Progenitor cell of endocrine pancreas (in vitro differentiated cells): Measurements from ENCODE around the gene FGD5. TPM values are rescaled to one million over a fixed set of nuclear protein-coding genes. Genes with fewer than 3 reads are reported as not detected.
A peak's percentile ranks its signal among the peaks of the same experiment; 100 is the strongest.

Experiments
- DNase-seq: peaks from one replicate; pipeline ENCODE4 v3.0.0; 2021; ENCODE audit warnings: low spot score; ENCODE audit not compliant: unreplicated experiment
- H3K27ac Mint-ChIP-seq: 2 replicates; pipeline ENCODE4 v1.8.0; 2021; ENCODE audit warnings: mild to moderate bottlenecking, moderate library complexity, mixed read lengths
- H3K27me3 Mint-ChIP-seq: 2 replicates; pipeline ENCODE4 v1.8.0; 2021; ENCODE audit warnings: mixed read lengths
- H3K36me3 Mint-ChIP-seq: 2 replicates; pipeline ENCODE4 v1.8.0; 2022; ENCODE audit warnings: mixed read lengths; ENCODE audit not compliant: insufficient read depth
- H3K4me1 Mint-ChIP-seq: 2 replicates; pipeline ENCODE4 v1.8.0; 2021; ENCODE audit warnings: low read depth, mixed read lengths
- H3K4me3 Mint-ChIP-seq: 2 replicates; pipeline ENCODE4 v1.8.0; 2021; ENCODE audit warnings: low read depth, mild to moderate bottlenecking, moderate library complexity, mixed read lengths
- H3K9me3 Mint-ChIP-seq: 2 replicates; pipeline ENCODE4 v1.8.0; 2021; ENCODE audit warnings: low read depth, mixed read lengths
- total RNA-seq: library from RNA; stranded (reverse); gene quantifications from 2 replicates; pipeline ENCODE4 v1.2.1, GENCODE V29; 2021
- TF ChIP-seq, protein P1 (sequence below): fragments of 200-600 bp; sonication (generic); IDR thresholded peaks from one replicate; pipeline ENCODE4 v1.5.0; 2021; ENCODE audit warnings: antibody characterized with exemption, mild to moderate bottlenecking; ENCODE audit not compliant: unreplicated experiment

Gene FGD5
- total RNA-seq, 1 donor from 2014 or later = 0.17 TPM

GRCh38 chr3:14969671-14970070, 150.9 kb downstream of the FGD5 start:
- DNase-seq = no peak
- no peak overlapping the region for H3K4me3 Mint-ChIP-seq
- no peaks in the 10 kb centered on the region for H3K4me1 Mint-ChIP-seq
- no peak overlapping the region for H3K27ac Mint-ChIP-seq
- no peaks in the 10 kb centered on the region for H3K27me3 Mint-ChIP-seq
- TF ChIP-seq, protein P1, sequence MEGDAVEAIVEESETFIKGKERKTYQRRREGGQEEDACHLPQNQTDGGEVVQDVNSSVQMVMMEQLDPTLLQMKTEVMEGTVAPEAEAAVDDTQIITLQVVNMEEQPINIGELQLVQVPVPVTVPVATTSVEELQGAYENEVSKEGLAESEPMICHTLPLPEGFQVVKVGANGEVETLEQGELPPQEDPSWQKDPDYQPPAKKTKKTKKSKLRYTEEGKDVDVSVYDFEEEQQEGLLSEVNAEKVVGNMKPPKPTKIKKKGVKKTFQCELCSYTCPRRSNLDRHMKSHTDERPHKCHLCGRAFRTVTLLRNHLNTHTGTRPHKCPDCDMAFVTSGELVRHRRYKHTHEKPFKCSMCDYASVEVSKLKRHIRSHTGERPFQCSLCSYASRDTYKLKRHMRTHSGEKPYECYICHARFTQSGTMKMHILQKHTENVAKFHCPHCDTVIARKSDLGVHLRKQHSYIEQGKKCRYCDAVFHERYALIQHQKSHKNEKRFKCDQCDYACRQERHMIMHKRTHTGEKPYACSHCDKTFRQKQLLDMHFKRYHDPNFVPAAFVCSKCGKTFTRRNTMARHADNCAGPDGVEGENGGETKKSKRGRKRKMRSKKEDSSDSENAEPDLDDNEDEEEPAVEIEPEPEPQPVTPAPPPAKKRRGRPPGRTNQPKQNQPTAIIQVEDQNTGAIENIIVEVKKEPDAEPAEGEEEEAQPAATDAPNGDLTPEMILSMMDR = no peak
- H3K9me3 Mint-ChIP-seq = peaks cover 17% of the 10 kb centered on the region
- H3K36me3 Mint-ChIP-seq = peaks cover 51% of the 10 kb centered on the region

DNA sequence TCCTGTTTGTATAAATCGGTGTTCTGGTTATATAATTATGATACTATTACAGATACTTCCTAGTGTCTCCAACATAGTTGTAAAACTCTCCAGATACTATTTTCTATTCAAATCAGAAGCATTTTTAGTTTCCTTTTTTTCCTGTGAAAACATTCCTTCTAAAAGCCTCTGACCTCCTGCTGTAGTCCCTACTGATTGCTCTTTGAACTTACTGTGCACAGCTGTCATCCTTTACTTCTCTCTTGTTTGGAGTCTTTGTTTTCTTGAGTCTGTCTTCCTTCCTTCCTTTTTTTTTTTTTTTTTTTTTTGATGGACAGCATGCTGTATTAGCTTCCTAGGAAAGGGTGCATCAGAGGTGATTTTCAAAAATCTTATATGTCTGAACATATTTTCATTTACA, 157.6 kb downstream of the FGD5 start:
- TF ChIP-seq, protein P1 = no peak
- Mint-ChIP-seq H3K4me1 (no peaks in the 10 kb centered on the region), H3K27ac (peak overlapping the region; percentile 51), H3K9me3 (peaks cover 12% of the 10 kb centered on the region), H3K27me3 (no peaks in the 10 kb centered on the region), H3K4me3 (no peak overlapping the region), H3K36me3 (peaks cover 37% of the 10 kb centered on the region)
- no peak for DNase-seq

DNA sequence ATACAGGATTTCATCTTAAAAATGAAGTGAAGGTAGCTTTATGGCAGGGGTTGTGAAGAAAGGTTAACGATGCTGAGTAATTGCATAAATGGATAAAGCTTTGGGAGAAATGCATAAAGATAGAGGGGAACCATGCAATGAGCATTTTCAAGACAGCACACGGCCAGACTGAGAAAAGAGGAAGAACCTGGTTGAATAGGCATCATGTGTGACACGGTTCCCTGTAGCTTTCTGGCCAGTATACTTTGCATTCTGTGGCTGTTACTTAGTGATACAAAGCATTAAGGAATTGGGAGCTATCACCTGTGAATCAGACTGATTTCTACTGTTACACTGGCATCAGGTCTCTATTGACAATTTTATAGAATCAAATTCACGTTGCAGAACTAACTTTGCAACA, 161.9 kb downstream of the FGD5 start:
- peaks cover 8% of the 10 kb centered on the region for H3K9me3 Mint-ChIP-seq
- no peaks in the 10 kb centered on the region for H3K4me1 Mint-ChIP-seq
- H3K36me3 Mint-ChIP-seq = peaks cover 19% of the 10 kb centered on the region
- no peaks in the 10 kb centered on the region for H3K27me3 Mint-ChIP-seq
- no peak overlapping the region for H3K4me3 Mint-ChIP-seq
- no peak overlapping the region for H3K27ac Mint-ChIP-seq
- DNase-seq = no peak
- TF ChIP-seq, protein P1 = no peak

Other genes with a start within 250 kb of the FGD5 start
- gene CCDC174, start 167.2 kb upstream of the FGD5 start, total RNA-seq = 25.7 and 25.8 TPM in 2 replicates
- 0.13 and 0.19 TPM in 2 replicates for gene C3orf20, start 143.8 kb upstream of the FGD5 start, total RNA-seq
- gene NR2C2, start 128.6 kb downstream of the FGD5 start, total RNA-seq = 56.0 and 58.8 TPM in 2 replicates
- gene MRPS25, start 246.4 kb downstream of the FGD5 start, total RNA-seq = 49.0 and 59.3 TPM in 2 replicates